Choroid plexus epithelial cell (primary cell): ENCODE data around the gene FNIP2.

ENCODE experiments used
- DNase-seq: peaks from one replicate; pipeline ENCODE4 v3.0.0-alpha.2; 2010; ENCODE audit warnings: low read depth
- H3K4me3 ChIP-seq: 2 replicates; pipeline ENCODE4 v1.5.1; 2011; ENCODE audit warnings: low read depth, mild to moderate bottlenecking, control low read depth, low read length, moderate library complexity
- CTCF ChIP-seq: conservative IDR thresholded peaks from 2 replicates; pipeline ENCODE4 v1.5.1; 2011; ENCODE audit warnings: low read depth, mild to moderate bottlenecking, control low read depth, inconsistent platforms, low read length, moderate library complexity

FNIP2 gene

GRCh38 chr4:158768555-158769174 is at the start of gene FNIP2:
Gene FNIP2, plus strand, starts transcription at chr4:158769026. Its CDS starts 187 bp downstream, at chr4:158769213.
- TF ChIP-seq CTCF, result no peak

GRCh38 chr4:158721680-158722079 is 47.1 kb upstream of the FNIP2 start:
- H3K4me3 ChIP-seq, result no peak overlapping the region
- no peak for DNase-seq
- no peak for TF ChIP-seq CTCF

More at GRCh38 chr4:158768555-158769174, at the start of gene FNIP2:
- peak within 1 kb of the TSS; percentile 82 for H3K4me3 ChIP-seq
- DNase-seq, result peak; percentile 76

GRCh38 chr4:158722291-158722916 is 46.4 kb upstream of the FNIP2 start:
- TF ChIP-seq CTCF, result no peak
- peak; percentile 55 for DNase-seq
- H3K4me3 ChIP-seq, result peak overlapping the region; percentile 88

DNA sequence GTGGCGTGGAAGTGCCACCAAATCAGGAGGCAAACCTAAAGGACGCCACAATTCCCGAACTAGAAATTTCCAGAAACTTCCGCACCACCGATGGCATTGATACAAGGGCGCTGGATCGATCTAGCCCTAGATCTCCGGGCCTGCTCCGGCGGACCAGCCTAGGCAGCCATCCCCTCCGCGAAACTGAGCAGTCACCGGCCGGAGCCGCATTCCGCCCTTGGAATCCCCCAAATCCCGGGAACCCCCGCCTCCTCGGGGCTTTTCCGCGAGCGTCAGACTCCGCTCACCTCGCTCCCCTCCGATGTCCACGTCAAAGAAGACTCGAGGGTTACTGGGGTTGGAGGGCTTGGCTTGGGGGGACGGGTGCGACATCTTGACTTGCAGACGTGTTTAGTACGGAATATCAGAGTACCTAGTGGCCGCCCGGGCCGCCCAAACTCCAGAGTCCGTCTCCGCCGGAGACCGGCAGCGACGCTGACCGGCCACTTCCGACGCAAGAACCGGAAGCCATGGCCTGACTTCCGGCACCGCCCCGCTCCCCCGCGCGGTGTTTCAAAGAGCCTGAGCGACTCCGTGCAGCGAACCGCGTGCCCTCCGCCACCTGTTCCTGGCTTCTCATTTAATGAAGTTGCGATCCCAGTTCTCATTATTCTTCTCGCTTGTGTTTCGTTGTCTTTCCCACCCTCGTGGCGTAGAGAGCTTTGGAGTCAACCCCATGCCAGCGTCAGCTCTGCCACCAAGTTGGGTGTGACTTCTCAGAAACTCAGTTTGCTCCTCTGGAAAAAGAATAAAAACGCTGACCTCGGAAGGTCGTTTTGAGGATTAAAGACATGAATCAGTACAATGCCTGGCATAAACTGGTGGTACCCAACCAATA is 45.7 kb upstream of the FNIP2 start, which contains the start of gene PPID:
TSS of gene PPID (minus strand) at position 480 of the 877 bp plus-strand sequence. CDS start at position 372, 108 bp downstream.
- peak within 1 kb of the TSS; percentile 88 for H3K4me3 ChIP-seq
- peak; percentile 71 for DNase-seq
- peak; percentile 4 for TF ChIP-seq CTCF

DNA sequence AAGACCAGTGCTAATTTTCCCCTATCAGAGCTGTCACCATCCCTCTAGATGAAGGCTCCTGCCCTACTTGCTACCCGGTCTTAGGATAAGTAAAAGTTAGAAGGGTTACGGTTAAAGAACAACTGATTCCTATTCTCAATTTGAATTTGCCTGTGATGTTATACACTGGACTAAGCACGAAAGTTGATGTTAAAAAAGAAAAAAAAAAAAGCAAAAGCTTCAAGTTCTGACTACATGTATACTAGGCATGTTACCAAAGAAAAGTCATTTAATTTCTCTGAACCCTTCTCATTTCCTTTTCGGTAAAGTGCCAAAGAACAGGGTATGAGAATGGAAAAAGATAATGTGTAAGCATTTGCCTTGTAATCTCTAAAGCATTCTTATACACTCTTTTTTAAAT is 44.2 kb upstream of the FNIP2 start:
- DNase-seq, result no peak
- TF ChIP-seq CTCF, result no peak
- no peak overlapping the region for H3K4me3 ChIP-seq

GRCh38 chr4:158726633-158727032 is 42.2 kb upstream of the FNIP2 start:
- no peak for TF ChIP-seq CTCF
- no peak for DNase-seq
- H3K4me3 ChIP-seq, result no peak overlapping the region
